Dermis blood vessel endothelial cell (primary cell): Measurements from ENCODE around the gene PLEKHG5. TPM values are rescaled to one million over a fixed set of nuclear protein-coding genes. Genes with fewer than 3 reads are reported as not detected.
"Not testable (repeated sequence)": the region's sequence is repeated elsewhere in the genome, so short reads cannot be mapped to it uniquely, and the experiment has no call there.

Experiments used
- DNase-seq: peaks from one replicate; pipeline ENCODE4 v3.0.0; 2010
- total RNA-seq: library from RNA; depleted of rRNA; stranded (reverse); fragments of >200 nt; gene quantifications from 2 replicates; pipeline ENCODE4 v1.2.3, GENCODE V29; 2014

Gene PLEKHG5
- total RNA-seq, 1 donor from 2014 or later, result 50.9 TPM

DNA sequence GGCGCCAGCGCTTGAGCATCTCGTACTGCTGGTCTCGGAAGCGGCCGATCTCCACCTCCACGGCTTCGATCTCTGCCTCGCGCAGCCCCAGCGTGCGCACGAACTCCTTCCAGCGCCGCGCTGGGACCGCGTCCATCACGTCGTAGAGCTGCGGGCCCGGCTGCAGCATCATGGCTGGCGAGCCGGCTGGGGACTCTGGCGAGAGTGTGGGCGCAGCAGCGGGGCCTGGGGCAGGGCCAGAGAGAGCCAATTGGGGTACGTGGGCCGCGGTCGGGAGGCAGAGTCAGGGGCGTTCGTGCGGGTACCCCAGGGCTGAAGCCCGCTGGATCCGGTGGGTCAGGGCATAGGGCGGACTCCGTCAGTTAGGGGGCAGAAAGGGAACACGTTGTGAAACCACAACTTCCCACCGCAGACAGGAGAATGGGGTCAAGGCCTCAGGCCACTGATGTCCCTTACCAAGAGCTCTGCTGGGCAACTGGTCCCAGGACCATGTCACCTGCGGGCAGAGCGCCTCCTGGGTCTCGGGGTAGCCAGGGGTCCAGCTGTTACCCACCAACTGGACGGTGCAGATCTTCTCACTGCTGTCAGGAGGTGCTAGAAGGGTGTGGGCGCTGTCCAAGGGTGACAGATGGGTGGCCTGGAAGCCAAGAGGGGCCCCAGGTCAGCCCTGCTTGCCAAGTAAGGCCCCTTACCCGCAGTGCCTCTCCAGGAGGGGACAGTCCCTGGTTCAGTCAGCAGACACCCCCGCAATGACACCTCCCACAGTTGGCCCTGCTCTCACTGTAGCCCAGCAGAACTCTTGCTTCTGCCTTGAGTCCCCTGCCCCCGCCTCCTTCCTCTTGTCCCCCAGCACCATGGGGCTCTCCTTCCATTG is 29.7 kb downstream of the PLEKHG5 start:
- DNase-seq, result no peak

- no peak for DNase-seq
These were observed 30.4 kb downstream of the PLEKHG5 start for GRCh38 chr1:6461051-6461530.

DNA sequence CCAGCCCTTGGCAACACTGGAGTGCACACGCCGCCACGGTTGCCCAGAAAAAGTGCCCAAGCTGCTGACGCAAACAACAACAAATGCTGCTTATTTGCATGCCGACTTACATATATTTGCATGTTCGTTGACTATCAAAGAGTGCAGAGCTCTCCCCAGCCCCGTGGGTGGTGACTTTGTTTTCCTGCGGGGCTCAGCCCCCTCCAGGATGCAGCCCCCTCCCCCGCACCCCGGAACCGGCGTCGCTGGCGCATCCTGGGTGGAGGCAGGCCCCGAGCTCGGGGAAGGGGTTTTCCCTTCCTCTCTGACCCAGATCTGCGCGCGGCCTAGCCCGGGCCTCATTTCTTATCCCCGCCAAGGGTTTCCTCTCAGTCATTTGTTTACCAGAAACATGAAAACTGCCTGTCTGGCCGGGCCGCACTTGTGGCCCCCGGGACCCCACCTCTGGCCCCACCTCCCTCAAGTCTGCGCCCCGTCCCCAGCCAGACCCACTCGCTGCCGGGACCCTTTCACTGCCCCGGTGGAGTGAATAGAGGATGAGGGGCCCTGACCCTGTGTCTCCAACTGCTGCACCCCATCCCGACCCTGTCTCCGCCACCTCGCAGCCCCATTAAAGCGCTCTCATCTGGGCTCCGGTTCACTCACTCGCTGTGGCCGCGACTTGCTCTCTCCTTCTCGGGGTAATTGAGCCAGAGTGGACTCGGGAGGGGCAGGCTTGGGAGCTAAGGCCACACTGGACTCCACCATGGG is 31.0 kb downstream of the PLEKHG5 start:
- no peak for DNase-seq

- DNase-seq, result no peak
These were observed 31.6 kb downstream of the PLEKHG5 start for GRCh38 chr1:6459850-6460265.

DNA sequence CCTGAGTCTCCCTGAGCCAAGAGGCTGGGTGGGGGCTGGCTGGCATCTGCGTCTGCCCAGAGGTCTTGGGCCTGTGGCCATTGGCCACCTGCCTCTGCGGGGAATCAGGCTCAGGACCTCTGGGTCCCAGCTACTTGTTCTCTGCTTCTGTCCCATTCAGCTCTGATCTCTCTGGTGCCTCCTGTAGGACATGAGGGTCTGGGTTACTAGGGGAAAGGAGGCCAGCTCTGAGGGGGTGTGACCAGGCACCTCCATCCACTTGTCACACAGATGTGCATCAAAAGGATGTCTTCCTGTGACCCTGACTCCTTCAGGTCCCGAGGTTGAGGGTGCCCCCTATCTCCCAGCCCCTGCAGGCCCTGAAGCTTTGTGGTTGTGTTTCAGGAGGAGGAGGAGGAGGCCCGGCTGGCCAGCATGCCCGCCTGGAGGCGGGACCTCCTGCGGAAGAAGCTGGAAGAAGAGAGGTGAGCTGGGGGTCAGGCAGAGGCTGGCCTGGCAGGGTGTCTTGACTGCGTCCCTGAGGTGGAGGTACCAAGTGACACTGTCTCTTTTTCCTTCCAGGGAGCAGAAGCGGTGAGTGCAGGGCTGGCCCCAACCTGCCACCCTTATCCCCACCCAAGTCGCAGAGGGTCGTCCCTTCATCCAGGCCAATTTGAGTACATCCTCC is 34.5 kb downstream of the PLEKHG5 start:
- no peak for DNase-seq

DNA sequence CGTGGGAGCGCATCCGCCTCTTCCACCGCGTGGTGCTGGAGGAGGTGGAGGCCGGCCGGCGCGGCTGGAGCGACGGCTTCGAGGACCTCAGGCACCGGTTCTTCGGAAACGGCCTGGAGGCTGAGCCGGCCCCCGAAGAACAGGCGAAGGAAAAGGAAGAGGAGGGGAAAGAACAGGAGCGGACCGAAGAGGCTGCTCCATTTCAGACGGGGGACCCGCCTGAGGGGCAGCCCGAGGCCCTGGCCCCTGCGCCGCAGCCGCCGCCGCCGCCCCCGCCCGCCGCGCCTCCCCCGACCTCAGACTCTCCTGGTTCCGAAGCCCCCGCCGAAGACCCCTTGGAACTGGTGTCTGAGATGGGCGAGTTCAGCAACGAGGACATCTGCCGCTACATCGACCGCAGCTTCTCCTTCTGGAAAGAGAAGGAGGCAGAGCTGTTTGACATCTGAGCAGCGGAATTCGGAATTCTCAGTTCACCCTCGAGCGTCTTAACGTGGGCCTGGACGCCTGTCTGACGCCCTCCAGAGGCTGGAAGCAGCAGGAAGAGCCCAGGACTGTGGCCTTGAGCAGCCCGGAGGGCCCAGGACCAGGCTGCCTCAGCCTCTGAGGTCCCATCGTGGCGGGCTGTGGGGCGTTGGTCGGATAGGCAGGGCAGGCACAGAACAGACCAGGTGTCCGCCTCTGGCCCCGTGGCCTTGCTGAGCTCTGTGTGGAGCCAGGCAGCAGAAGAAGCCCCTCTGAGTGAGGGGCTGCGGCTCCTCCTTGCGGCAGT is 35.5 kb downstream of the PLEKHG5 start:
- not testable (repeated sequence) for DNase-seq

- peak; percentile 41 for DNase-seq
These were observed 36.4 kb downstream of the PLEKHG5 start for GRCh38 chr1:6454856-6455751.

- peak; percentile 33 for DNase-seq
These were observed 37.3 kb downstream of the PLEKHG5 start for GRCh38 chr1:6453895-6454855.

- no peak for DNase-seq
These were observed 40.5 kb downstream of the PLEKHG5 start for GRCh38 chr1:6450943-6451373.

GRCh38 chr1:6450486-6450885 is 41.0 kb downstream of the PLEKHG5 start:
- not testable (repeated sequence) for DNase-seq

- no peak for DNase-seq
These were observed 41.4 kb downstream of the PLEKHG5 start for GRCh38 chr1:6450005-6450450.

DNA sequence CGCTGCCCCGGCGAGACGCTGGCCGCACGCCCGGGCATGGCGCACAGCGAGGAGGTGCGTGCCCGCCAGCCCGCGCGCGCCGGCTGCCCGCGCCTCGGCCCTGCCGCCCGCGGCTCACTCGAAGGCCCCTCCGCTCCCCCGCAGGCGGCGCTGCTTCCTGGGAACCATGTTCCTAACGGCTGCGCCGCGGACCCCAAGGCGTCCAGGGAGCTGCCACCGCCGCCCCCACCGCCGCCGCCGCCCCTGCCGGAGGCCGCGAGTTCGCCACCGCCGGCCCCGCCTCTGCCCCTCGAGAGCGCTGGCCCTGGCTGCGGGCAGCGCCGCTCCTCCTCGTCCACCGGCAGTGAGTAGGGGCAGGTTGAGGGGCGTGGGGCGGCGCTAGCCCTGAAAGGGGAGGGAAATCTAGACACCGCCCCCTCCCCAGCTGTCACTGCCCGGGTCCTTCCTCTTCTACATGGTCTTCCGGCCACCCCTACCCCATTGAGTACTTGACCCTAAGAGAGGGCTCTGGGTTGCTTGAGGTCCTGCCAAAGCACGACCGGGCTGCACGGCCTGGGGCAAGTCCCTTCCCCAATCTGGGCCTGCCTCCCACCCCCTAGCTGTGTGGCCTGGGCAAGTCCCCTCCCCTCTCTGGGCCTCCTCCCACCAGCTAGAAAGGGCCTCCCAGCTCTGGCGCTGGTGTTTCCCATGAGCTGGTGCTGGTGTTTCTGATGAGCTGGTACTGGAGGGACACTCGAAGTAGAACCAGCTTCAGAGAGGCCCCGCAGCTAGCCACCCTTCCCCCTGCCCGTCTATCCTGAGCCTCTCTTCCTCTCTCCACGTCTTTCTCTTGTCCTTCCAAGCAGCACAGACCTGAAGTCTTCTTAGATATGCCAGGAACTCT is 42.5 kb downstream of the PLEKHG5 start:
- DNase-seq, result peak; percentile 36

- DNase-seq, result no peak
These were observed 43.4 kb downstream of the PLEKHG5 start for GRCh38 chr1:6447818-6448748.

GRCh38 chr1:6447016-6447817 is 44.2 kb downstream of the PLEKHG5 start:
- no peak for DNase-seq

GRCh38 chr1:6446665-6447015 is 44.8 kb downstream of the PLEKHG5 start:
- DNase-seq, result no peak

DNA sequence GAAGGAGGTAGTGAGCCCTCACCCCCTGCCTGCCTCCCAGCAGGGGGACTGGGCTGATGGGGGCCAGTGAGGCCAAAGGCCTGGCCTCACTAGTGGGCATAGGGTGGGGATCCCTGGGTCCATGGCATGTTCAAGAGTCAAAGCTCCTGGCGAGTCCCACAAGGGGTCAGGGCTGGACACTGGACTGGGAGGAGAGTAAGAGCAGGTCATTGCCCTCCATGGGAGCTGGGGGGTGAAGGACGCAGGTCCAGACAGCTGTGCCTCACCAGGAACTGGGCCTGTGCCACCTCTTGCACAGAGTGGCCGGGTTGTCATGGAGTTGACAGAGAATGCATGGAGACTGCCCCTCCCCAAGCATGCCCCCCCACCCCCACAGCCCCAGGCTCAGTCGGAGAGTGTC is 45.5 kb downstream of the PLEKHG5 start:
- not testable (repeated sequence) for DNase-seq
